HEK293T (cell line): ENCODE data around the gene IKZF4.

Experiments
- ARNT ChIP-seq: fragments of 450-650 bp; IDR thresholded peaks from 2 replicates; pipeline ENCODE4 v1.6.1; 2017; ENCODE audit warnings: mild to moderate bottlenecking
- BHLHE40 ChIP-seq: fragments of 450-650 bp; IDR thresholded peaks from 2 replicates; pipeline ENCODE4 v1.6.1; 2016; ENCODE audit warnings: mild to moderate bottlenecking, moderate library complexity, borderline replicate concordance
- CTBP1 ChIP-seq: fragments of 450-650 bp; IDR thresholded peaks from 2 replicates; pipeline ENCODE4 v1.6.1; 2016; ENCODE audit warnings: borderline replicate concordance
- ELF4 ChIP-seq: fragments of 450-650 bp; IDR thresholded peaks from 2 replicates; pipeline ENCODE4 v1.6.1; 2017; ENCODE audit warnings: antibody characterized with exemption
- FOXA1 ChIP-seq: fragments of 450-650 bp; IDR thresholded peaks from 2 replicates; pipeline ENCODE4 v1.6.1; 2016; ENCODE audit warnings: mild to moderate bottlenecking
- FOXK2 ChIP-seq: fragments of 450-650 bp; IDR thresholded peaks from 2 replicates; pipeline ENCODE4 v1.6.1; 2016; ENCODE audit warnings: mild to moderate bottlenecking
- FOXM1 ChIP-seq: fragments of 450-650 bp; IDR thresholded peaks from 2 replicates; pipeline ENCODE4 v1.6.1; 2017; ENCODE audit warnings: mild to moderate bottlenecking, borderline replicate concordance
- L3MBTL2 ChIP-seq: fragments of 450-650 bp; conservative IDR thresholded peaks from 2 replicates; pipeline ENCODE4 v1.6.1; 2016; ENCODE audit warnings: mild to moderate bottlenecking
- NFRKB ChIP-seq: fragments of 450-650 bp; IDR thresholded peaks from 2 replicates; pipeline ENCODE4 v1.6.1; 2016; ENCODE audit warnings: mild to moderate bottlenecking, moderate library complexity
- SP1 ChIP-seq: fragments of 450-650 bp; IDR thresholded peaks from 2 replicates; pipeline ENCODE4 v1.6.1; 2017
- TARDBP ChIP-seq: fragments of 450-650 bp; IDR thresholded peaks from 2 replicates; pipeline ENCODE4 v1.6.1; 2016
- ZNF384 ChIP-seq: fragments of 450-650 bp; IDR thresholded peaks from 2 replicates; pipeline ENCODE4 v1.6.1; 2016

DNA sequence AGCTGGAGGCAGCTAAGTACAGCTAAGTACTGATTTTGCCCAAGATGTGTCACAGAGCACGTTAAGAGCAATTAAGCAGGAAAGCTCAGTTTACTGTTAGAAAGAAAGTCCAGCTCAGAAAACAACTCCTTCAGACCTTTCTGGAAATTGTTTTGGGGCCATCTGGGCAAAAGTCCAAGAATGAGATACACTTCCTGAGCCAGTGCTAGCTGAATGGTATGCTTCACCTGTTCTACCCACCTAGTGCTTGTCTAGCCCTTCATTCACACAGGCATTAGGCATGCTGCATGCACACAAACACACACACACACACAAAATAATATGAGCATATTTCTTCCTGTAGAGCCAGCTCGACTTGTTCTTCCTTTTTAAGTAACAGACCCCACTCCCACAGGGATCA, 6.6 kb upstream of the IKZF4 start:
- no peak for TF ChIP-seq SP1
- TF ChIP-seq FOXK2: no peak
- TF ChIP-seq TARDBP: no peak
- no peak for TF ChIP-seq FOXM1
- TF ChIP-seq ELF4: no peak
- TF ChIP-seq BHLHE40: no peak
- TF ChIP-seq ZNF384: no peak
- TF ChIP-seq NFRKB: no peak
- no peak for TF ChIP-seq CTBP1
- no peak for TF ChIP-seq ARNT
- no peak for TF ChIP-seq FOXA1
- no peak for TF ChIP-seq L3MBTL2
